Measurements from ENCODE around the gene CD300H.

Gene CD300H

DNA sequence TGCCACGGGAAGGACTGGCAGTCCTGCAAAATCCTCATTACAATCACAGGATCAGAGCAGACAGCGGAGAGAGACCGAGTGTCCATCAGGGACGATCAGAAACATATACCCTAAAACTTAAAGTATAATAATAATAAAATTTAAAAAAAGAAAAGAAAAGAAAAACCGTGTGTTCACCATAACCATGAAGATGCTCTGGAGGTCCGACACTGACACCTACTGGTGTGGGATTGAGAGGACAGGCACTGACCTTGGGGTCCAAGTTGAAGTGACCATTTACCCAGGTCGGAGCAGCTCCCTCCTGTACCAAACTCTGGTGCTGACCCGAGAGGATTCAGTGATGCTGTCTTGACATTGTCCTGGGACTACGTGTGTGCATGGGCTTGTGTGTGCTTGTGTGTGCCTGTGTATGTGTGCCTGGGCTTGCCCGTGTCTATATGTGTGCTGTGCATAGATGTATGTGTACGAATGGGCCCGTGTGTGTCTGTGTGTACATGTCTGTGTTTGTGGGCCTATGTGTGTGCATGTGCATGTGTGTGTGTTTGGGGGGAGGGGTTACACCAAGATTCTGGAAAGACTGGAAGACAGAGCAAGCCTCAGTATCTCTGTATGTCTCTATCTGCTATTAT is 34.7 kb upstream of the CD300H start:
- H3K27me3 ChIP-seq (ENCODE audit: control insufficient read depth, insufficient read depth, low read length): no peaks in the 10 kb centered on the region
- H3K4me3 ChIP-seq (ENCODE audit: low read length): no peak overlapping the region
- H3K4me1 ChIP-seq (ENCODE audit: control insufficient read depth, low read depth, low read length): no peaks in the 10 kb centered on the region
- no peak overlapping the region for H3K9ac ChIP-seq (ENCODE audit: low read length)
- no peaks in the 10 kb centered on the region for H3K36me3 ChIP-seq (ENCODE audit: control insufficient read depth, low read depth, low read length)
- no peak overlapping the region for H3K27ac ChIP-seq (ENCODE audit: low read length)
- H3K9me3 ChIP-seq (ENCODE audit: control insufficient read depth, low read depth, low read length): no peaks in the 10 kb centered on the region

DNA sequence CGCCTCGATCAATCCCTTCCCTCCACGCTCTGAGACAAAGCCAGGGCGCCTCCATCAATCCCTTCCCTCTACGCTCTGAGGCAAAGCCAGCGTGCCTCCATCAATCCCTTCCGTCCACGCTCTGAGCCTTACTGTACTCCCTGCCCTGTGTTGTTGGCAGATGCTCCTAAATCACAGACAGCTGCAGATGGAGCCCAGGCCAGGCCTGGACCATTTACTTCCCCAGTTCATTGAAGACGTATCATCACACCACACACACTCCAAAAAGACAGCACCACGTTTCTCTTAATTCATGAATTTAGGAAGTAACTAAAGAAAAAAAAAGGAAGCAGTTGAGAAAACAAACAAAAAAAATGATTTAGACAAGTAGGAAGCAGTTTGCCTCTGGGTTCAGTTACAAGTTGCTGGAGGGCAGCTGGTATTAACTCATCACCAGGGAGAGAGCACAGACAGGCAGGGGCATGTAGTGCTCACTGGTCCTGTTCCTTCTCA is 32.2 kb upstream of the CD300H start:
- Histone ChIP-seq H3K36me3 (ENCODE audit: control insufficient read depth, low read depth, low read length) (no peaks in the 10 kb centered on the region), H3K4me1 (ENCODE audit: control insufficient read depth, low read depth, low read length) (no peaks in the 10 kb centered on the region), H3K9me3 (ENCODE audit: control insufficient read depth, low read depth, low read length) (no peaks in the 10 kb centered on the region), H3K27ac (ENCODE audit: low read length) (no peak overlapping the region), H3K4me3 (ENCODE audit: low read length) (no peak overlapping the region), H3K27me3 (ENCODE audit: control insufficient read depth, insufficient read depth, low read length) (no peaks in the 10 kb centered on the region), H3K9ac (ENCODE audit: low read length) (no peak overlapping the region)

DNA sequence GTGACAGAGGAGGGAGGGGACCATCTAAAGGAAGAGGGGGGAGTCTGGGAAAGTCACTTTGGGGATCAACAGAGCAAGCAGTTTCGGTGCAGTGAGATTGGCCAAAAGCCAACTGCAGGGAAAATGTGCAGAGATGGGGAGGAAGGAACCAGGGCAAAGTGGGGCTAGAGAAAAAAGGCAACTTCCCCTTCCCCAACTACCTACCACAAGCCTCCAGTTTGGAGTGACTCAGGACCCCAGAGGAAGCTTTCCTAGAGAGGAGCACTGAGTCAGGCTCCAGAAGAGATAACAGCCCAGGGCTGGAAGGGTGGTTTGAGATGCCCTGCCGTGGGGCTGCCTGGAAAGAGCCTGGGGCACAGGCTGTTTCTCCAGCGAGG is 31.7 kb upstream of the CD300H start:
- H3K27me3 ChIP-seq (ENCODE audit: control insufficient read depth, insufficient read depth, low read length): no peaks in the 10 kb centered on the region
- no peak overlapping the region for H3K9ac ChIP-seq (ENCODE audit: low read length)
- no peak overlapping the region for H3K4me3 ChIP-seq (ENCODE audit: low read length)
- H3K4me1 ChIP-seq (ENCODE audit: control insufficient read depth, low read depth, low read length): no peaks in the 10 kb centered on the region
- H3K9me3 ChIP-seq (ENCODE audit: control insufficient read depth, low read depth, low read length): no peaks in the 10 kb centered on the region
- H3K27ac ChIP-seq (ENCODE audit: low read length): no peak overlapping the region
- no peaks in the 10 kb centered on the region for H3K36me3 ChIP-seq (ENCODE audit: control insufficient read depth, low read depth, low read length)

DNA sequence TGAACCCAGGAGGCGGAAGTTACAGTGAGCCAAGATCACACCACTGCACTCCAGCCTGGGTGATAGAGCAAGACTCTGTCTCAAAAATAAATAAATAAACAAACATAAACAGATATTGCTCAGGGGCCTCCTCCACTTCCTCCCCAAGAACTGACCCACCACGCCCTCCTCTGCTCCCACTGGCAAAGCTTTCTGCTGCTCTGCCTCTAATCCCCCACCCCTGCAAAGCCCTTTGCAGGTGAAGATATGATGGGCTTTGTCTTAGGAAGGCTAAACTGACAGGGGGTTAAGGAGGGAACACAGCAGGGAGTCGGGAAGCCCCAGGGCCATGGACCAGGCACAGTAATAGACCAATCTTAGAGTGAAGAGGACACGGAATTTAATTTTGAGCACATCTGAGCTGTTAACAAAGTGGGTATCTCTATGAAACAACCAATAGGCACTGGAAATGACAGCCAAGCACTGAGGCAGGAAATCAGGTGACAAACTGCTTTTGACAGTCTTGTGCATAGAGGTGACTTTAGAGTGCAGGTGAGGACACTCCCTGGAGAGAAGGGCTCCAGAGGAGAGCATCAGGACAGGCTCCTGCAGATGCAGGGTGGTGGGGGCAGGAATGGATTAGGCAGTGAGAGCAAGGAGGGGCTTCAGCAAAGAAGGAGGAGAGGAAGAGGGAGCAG is 31.2 kb upstream of the CD300H start:
- H3K4me3 ChIP-seq (ENCODE audit: low read length): no peak overlapping the region
- no peaks in the 10 kb centered on the region for H3K36me3 ChIP-seq (ENCODE audit: control insufficient read depth, low read depth, low read length)
- no peaks in the 10 kb centered on the region for H3K4me1 ChIP-seq (ENCODE audit: control insufficient read depth, low read depth, low read length)
- H3K9ac ChIP-seq (ENCODE audit: low read length): no peak overlapping the region
- no peaks in the 10 kb centered on the region for H3K27me3 ChIP-seq (ENCODE audit: control insufficient read depth, insufficient read depth, low read length)
- no peak overlapping the region for H3K27ac ChIP-seq (ENCODE audit: low read length)
- H3K9me3 ChIP-seq (ENCODE audit: control insufficient read depth, low read depth, low read length): no peaks in the 10 kb centered on the region

DNA sequence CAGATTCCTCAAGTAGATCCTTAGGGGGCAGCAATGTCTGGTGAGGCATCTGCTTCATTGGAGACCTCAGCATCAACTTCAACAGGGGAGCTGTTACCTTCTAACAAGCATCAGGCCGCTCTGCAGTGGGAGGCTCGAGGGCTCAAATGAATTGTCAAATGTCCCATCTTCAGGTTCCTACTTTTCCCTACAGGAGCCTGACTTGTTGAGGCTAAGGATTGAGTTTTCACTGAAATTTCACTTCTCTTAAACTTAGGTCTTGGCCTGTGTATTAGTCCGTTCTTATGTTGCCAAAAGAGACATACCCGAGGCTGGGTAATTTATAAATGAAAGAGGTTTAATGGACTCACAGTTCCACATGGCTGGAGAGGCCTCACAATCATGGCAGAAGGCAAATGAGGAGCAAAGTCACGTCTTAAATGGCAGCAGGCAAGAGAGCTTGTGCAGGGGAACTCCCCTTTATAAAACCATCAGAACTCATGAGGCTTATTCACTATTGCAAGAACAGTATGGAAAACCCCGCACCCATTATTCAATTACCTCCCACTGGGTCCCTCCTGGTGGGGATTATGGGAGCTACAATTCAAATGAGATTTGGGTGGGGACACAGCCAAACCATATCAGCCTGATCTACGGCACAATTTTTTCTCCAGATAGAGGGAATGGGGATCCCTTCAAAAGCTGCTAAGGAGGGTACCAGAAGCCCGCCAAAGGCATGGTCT is 29.9 kb upstream of the CD300H start:
- H3K4me3 ChIP-seq (ENCODE audit: low read length): no peak overlapping the region
- H3K27me3 ChIP-seq (ENCODE audit: control insufficient read depth, insufficient read depth, low read length): no peaks in the 10 kb centered on the region
- no peaks in the 10 kb centered on the region for H3K36me3 ChIP-seq (ENCODE audit: control insufficient read depth, low read depth, low read length)
- H3K4me1 ChIP-seq (ENCODE audit: control insufficient read depth, low read depth, low read length): no peaks in the 10 kb centered on the region
- no peaks in the 10 kb centered on the region for H3K9me3 ChIP-seq (ENCODE audit: control insufficient read depth, low read depth, low read length)
- no peak overlapping the region for H3K27ac ChIP-seq (ENCODE audit: low read length)
- H3K9ac ChIP-seq (ENCODE audit: low read length): no peak overlapping the region

DNA sequence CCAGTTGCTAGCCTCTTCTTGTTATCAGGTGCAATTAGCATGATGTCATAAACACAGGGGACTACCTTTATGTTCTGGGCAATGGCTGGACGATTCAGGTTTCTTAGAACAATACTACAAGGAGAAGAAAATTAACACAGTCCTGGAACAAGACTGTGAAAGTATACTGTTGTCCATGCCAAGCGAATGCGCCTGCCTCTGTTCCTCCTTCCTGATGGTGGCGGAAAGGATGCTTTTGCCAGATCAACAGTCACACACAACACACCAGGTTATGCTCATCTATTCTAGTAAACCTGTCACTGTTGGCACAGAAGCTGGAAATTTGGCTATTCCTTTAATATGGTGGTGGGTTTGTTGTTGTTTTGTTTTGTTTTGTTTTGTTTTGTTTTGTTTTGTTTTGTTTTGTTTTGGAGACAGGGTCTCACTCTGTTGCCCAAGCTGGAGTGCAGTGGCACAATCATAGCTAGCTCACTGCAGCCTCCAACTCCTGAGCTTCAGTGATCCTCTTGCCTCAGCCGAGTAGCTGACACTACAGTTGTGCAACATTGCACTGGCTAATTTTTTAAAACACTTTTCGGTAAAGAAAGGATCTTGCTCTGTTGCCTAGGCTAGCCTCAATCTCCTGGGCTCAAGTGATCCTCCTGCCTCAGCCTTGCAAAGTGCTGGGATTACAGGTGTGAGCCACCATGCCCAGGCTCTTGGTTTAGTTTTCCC is 27.9 kb upstream of the CD300H start:
- Histone ChIP-seq H3K36me3 (ENCODE audit: control insufficient read depth, low read depth, low read length) (no peaks in the 10 kb centered on the region), H3K9me3 (ENCODE audit: control insufficient read depth, low read depth, low read length) (no peaks in the 10 kb centered on the region), H3K4me3 (ENCODE audit: low read length) (no peak overlapping the region), H3K4me1 (ENCODE audit: control insufficient read depth, low read depth, low read length) (no peaks in the 10 kb centered on the region), H3K27ac (ENCODE audit: low read length) (no peak overlapping the region), H3K9ac (ENCODE audit: low read length) (no peak overlapping the region), H3K27me3 (ENCODE audit: control insufficient read depth, insufficient read depth, low read length) (no peaks in the 10 kb centered on the region)

DNA sequence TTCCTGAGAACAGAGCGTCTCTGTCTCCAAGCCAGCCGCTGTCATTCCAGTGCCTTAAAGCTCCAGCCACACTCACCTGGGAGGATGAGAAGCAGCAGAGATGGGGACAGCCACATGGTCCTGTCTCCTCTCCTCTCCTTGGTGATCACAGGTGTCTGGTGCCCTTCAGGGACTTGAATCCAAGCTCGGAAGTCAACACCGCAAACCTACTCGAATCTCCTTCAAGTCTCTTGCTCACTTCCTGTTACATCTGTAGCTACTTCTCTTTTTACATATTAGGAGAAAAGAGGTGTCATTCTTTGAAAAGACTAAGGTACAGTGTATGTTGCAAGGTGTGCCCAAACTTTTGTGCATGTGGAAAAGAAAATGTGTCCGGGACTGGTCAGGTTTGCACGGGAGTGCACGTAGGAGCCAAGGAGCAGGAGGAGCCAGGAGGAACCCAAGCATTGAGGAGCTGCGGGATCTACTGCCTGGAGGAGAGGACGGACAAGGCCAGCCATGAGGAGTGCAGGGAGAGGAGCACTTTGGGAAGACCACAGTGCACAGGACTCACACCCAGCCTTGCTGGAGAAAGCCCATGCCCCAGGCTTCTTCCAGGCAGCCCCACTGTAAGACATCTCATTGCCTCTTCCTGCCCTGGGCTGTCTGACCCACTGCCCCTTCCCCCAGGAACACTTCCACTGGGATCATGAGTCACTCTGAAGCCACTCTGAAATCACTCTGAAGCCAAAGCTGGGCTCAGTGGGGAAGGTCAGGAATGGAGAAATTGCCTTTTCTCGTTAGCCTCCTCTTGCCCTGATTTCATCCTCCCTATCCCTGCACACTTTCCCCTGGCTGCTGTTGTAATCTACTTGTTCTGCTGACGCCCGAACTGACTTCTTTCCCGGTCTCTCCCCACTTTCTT is 25.0 kb upstream of the CD300H start, which contains the start of gene CD300LD:
Gene CD300LD (minus strand): TSS at position 197 of the 904 bp plus-strand sequence. CDS start 81 bp downstream, at position 116.
- H3K4me1 ChIP-seq (ENCODE audit: control insufficient read depth, low read depth, low read length): no peaks in the 10 kb centered on the region
- no peak within 1 kb of the TSS for H3K9ac ChIP-seq (ENCODE audit: low read length)
- H3K27ac ChIP-seq (ENCODE audit: low read length): no peak within 1 kb of the TSS
- H3K9me3 ChIP-seq (ENCODE audit: control insufficient read depth, low read depth, low read length): no peaks in the 10 kb centered on the region
- no peaks in the 10 kb centered on the region for H3K36me3 ChIP-seq (ENCODE audit: control insufficient read depth, low read depth, low read length)
- H3K4me3 ChIP-seq (ENCODE audit: low read length): no peak within 1 kb of the TSS
- H3K27me3 ChIP-seq (ENCODE audit: control insufficient read depth, insufficient read depth, low read length): no peaks in the 10 kb centered on the region

DNA sequence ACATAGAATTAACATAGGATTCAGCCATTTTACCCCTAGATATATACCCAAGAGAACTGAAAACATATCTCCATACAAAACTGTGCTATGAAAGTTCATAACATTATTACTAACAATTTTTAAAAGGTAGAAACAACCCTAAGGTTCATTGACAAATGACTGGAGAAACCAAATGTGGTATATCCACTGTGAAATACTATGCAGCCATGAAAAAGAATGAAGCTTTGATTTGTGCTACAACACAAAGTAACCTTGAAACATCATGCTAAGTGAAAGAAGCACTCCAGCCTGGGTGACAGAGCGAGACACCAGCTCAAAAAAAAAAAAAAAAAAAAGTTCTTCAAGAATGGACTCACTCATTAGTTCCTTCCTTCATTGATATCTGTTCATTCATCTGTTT is 24.2 kb upstream of the CD300H start:
- Histone ChIP-seq H3K27ac (ENCODE audit: low read length) (no peak overlapping the region), H3K36me3 (ENCODE audit: control insufficient read depth, low read depth, low read length) (no peaks in the 10 kb centered on the region), H3K27me3 (ENCODE audit: control insufficient read depth, insufficient read depth, low read length) (no peaks in the 10 kb centered on the region), H3K9ac (ENCODE audit: low read length) (no peak overlapping the region), H3K9me3 (ENCODE audit: control insufficient read depth, low read depth, low read length) (no peaks in the 10 kb centered on the region), H3K4me3 (ENCODE audit: low read length) (no peak overlapping the region), H3K4me1 (ENCODE audit: control insufficient read depth, low read depth, low read length) (no peaks in the 10 kb centered on the region)

DNA sequence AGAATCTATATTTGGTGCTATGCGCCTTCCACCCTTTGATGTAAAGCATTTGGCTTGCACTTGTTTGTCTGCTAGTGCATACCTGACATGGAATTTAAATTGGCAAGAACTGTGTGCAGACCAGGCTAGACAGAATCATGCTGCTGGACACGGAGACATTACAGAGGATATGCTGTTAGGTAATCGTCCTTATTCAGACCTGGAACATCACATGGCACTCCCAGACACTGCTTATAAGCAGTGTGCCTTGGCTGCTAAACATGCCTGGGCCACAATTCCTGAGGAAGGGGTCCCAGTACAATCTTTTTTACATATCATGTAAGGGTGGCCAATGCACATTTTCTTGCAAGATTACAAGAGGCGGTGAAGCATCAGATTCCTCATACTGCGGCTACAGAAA is 18.4 kb upstream of the CD300H start:
- no peaks in the 10 kb centered on the region for H3K4me1 ChIP-seq (ENCODE audit: control insufficient read depth, low read depth, low read length)
- no peak overlapping the region for H3K4me3 ChIP-seq (ENCODE audit: low read length)
- no peaks in the 10 kb centered on the region for H3K27me3 ChIP-seq (ENCODE audit: control insufficient read depth, insufficient read depth, low read length)
- no peak overlapping the region for H3K27ac ChIP-seq (ENCODE audit: low read length)
- H3K9ac ChIP-seq (ENCODE audit: low read length): no peak overlapping the region
- H3K9me3 ChIP-seq (ENCODE audit: control insufficient read depth, low read depth, low read length): no peaks in the 10 kb centered on the region
- no peaks in the 10 kb centered on the region for H3K36me3 ChIP-seq (ENCODE audit: control insufficient read depth, low read depth, low read length)

DNA sequence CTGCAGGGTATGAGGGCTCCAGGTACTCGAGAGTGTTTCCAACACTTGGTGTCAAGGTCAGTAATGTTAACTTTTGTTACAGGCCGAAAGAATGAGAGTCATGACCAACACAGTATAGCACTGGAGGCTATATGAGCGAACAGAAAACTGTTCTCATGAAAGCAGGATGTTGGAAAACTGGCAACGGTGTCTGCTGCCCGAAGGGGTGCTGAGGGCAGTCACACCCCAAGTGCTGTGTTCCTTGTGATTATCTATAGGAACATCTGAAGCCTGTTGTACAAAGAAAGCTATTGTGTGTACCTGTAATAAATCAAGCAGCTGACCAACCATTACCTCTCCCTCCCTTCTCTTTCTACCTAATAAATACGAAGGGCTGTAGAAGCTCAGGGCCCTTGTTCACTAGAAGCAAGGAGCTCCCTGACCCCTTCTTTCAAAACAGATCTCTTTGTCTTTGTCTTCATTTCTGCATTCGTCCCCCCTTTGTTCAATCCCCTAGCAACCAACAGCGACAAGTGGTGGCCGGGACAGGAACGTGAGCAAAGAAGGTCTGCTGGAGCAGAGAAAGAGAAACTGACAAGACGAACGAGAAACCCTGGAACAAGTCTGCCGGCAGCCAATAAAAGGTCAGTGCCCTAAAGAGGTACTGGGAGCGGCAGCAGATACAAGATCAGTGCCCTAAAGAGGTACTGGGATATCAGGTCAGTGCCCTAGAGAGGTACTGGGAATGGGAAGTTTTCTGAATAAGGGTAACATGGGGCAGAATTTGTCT is 17.2 kb upstream of the CD300H start:
- Histone ChIP-seq H3K9ac (ENCODE audit: low read length) (no peak overlapping the region), H3K27me3 (ENCODE audit: control insufficient read depth, insufficient read depth, low read length) (no peaks in the 10 kb centered on the region), H3K4me3 (ENCODE audit: low read length) (no peak overlapping the region), H3K9me3 (ENCODE audit: control insufficient read depth, low read depth, low read length) (no peaks in the 10 kb centered on the region), H3K36me3 (ENCODE audit: control insufficient read depth, low read depth, low read length) (no peaks in the 10 kb centered on the region), H3K4me1 (ENCODE audit: control insufficient read depth, low read depth, low read length) (no peaks in the 10 kb centered on the region), H3K27ac (ENCODE audit: low read length) (no peak overlapping the region)

All from iPS-18a (cell line).